ENCODE results near the gene VGLL4.

The VGLL4 gene

GRCh38 chr3:11548721-11549131 lies 95.0 kb downstream of the VGLL4 start:
- TF ChIP-seq, protein P1, sequence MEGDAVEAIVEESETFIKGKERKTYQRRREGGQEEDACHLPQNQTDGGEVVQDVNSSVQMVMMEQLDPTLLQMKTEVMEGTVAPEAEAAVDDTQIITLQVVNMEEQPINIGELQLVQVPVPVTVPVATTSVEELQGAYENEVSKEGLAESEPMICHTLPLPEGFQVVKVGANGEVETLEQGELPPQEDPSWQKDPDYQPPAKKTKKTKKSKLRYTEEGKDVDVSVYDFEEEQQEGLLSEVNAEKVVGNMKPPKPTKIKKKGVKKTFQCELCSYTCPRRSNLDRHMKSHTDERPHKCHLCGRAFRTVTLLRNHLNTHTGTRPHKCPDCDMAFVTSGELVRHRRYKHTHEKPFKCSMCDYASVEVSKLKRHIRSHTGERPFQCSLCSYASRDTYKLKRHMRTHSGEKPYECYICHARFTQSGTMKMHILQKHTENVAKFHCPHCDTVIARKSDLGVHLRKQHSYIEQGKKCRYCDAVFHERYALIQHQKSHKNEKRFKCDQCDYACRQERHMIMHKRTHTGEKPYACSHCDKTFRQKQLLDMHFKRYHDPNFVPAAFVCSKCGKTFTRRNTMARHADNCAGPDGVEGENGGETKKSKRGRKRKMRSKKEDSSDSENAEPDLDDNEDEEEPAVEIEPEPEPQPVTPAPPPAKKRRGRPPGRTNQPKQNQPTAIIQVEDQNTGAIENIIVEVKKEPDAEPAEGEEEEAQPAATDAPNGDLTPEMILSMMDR (conservative IDR thresholded peaks at IDR 0.05; ENCODE audit: control insufficient read depth, insufficient read depth, low read depth, low read length) = no peak
- peak; percentile 83 for DNase-seq (ENCODE audit: low read depth)
- H3K4me3 ChIP-seq (ENCODE audit: control insufficient read depth, low read depth, low read length) = no peak overlapping the region

DNA sequence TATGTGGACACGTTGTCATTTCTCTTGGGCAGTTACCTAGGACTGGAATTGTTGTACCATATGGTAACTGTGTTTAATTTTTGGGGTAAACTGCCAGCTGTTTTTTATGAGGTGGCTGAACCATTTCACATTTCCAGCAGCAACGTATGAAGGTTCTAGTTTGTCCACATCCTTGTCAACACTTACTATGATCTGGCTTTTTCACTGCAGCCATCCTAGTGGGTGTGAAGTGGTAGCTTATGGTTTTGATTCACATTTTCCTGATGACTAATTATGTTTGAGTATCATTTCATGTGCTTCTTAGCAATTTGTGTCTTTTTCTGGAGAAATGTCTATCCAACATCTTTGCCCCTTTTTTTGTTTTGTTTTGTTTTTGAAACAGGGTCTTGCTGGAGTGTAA lies 96.2 kb downstream of the VGLL4 start:
- TF ChIP-seq, protein P1 (conservative IDR thresholded peaks at IDR 0.05; ENCODE audit: control insufficient read depth, insufficient read depth, low read depth, low read length) = no peak
- no peak overlapping the region for H3K4me3 ChIP-seq (ENCODE audit: control insufficient read depth, low read depth, low read length)
- peak; percentile 46 for DNase-seq (ENCODE audit: low read depth)

- DNase-seq (ENCODE audit: low read depth) = no peak
- no peak overlapping the region for H3K4me3 ChIP-seq (ENCODE audit: control insufficient read depth, low read depth, low read length)
- TF ChIP-seq, protein P1 (conservative IDR thresholded peaks at IDR 0.05; ENCODE audit: control insufficient read depth, insufficient read depth, low read depth, low read length) = no peak
Measured at GRCh38 chr3:11546657-11547302, 96.9 kb downstream of the VGLL4 start.

DNA sequence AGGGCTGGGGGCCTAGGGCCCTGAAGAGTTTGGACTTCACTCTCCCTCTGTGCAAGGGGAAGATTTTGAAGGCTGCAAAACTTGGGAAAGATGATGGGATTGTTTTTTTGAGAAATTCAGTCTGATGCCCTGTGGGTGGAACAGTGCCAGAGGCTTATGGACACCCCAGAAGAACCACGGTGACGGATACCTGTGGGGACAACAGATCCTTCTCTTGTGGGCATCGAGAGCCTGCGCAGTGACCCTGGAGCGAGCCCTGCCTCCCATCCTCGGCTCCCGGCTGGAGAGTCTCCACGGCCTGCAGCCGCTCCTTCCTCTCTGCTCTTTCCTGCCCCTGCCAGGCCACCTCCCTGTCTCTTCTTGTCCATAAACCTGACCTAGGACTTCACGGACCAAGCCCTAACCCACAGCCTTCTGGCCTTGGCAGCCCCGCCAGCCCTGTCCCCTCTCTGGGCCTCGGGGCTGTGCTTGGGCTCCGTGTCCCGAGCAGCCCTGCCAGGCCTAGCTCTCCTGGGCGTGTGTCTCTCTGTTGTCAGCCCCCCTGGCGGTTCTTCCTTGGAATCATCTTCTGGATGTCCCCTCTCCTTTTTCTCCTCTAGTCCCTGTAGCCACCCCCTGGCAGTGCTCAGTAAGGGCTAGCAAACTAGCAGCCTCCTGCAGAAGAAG lies 98.4 kb downstream of the VGLL4 start:
- TF ChIP-seq, protein P1 (conservative IDR thresholded peaks at IDR 0.05; ENCODE audit: control insufficient read depth, insufficient read depth, low read depth, low read length) = peak; percentile 8
- H3K4me3 ChIP-seq (ENCODE audit: control insufficient read depth, low read depth, low read length) = no peak overlapping the region
- peak; percentile 21 for DNase-seq (ENCODE audit: low read depth)

DNA sequence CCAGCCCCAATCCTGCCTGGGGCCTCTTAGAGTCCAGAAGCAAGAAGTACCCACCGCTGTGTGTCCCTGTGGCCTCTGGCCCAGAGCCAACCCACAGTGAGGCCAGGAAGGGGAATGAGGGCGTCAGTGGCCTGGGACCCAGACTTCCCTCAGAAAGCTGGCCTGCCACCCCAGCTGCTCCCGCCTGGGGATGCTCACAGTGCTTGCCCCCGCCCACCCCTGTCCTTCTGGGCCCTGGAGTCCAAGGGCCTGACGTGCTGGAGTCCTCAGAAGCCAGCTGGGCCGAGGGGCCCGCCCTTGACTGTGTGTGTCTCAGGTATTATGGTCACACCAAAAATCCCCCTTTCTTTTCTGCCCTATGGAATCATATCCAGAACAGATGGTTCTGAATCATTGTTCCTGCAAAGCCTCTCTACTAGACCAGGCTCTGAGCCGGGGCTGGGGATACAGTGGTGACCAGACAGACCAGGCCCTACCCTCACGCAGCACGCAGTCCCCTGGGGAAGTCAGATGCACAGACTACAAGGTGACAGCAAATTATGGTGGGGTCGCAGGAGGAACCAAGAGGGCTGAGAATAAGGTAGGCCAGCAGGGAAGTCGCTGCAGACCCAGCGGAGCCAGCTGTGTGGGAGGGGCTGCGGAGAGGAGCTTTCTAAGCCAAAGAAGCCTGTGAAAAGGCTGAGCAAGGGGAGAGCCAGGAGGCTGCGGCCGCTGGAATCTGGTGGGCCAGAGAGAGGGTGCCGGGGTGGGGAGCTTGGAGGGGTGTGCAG lies 99.1 kb downstream of the VGLL4 start:
- no peak overlapping the region for H3K4me3 ChIP-seq (ENCODE audit: control insufficient read depth, low read depth, low read length)
- TF ChIP-seq, protein P1 (conservative IDR thresholded peaks at IDR 0.05; ENCODE audit: control insufficient read depth, insufficient read depth, low read depth, low read length) = no peak
- DNase-seq (ENCODE audit: low read depth) = peak; percentile 57

DNA sequence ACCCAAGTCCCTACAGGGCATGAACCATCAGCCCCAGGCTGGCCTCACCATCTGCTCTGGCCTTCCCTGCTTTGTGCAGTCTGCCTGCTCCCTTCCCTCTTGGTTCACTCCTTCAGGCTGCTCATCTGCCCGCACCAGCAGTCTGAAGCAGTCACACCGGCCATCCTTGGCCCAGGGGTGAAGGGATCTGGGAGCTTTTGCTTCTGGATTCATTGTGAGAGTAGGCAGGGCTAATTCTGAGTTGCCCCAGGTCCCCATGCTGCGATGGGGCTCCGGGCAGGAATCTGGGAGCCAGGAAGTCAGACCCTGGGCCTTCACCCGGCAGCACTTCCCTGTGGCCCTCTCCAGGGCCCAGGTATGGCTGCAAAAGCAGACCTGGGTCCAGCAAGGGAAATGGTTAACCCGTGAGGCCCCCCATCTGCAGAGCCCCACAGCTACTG lies 99.7 kb downstream of the VGLL4 start:
- no peak overlapping the region for H3K4me3 ChIP-seq (ENCODE audit: control insufficient read depth, low read depth, low read length)
- TF ChIP-seq, protein P1 (conservative IDR thresholded peaks at IDR 0.05; ENCODE audit: control insufficient read depth, insufficient read depth, low read depth, low read length) = no peak
- DNase-seq (ENCODE audit: low read depth) = no peak

Measured in fibroblast of mammary gland (primary cell).